Panc1 (cell line): ENCODE measurements around the gene TNFRSF11A. TPM values are rescaled to one million over a fixed set of nuclear protein-coding genes. Genes with fewer than 3 reads are reported as not detected.

Source experiments
- ATAC-seq: fragments of 200-7000 bp; cut with Tn5 transposase; 2 replicates; pipeline ENCODE4 v1.9.1; 2020; ENCODE audit warnings: mild to moderate bottlenecking, moderate library complexity
- BruUV-seq: library from RNA; stranded (reverse); fragments of 400-500 nt; replicated peaks from 2 replicates; lab custom pipeline; 2021; lab: Mats Ljungman, UMichigan
- CTCF ChIA-PET: fragments of 300-600 bp; sonication (Branson Sonifier 250); formaldehyde crosslinking; loops from one replicate; lab custom pipeline; 2022; ENCODE audit warnings: antibody characterized with exemption; lab: Charles Lee
- POLR2A ChIA-PET: fragments of 300-600 bp; sonication (Branson Sonifier 250); formaldehyde crosslinking; loops from one replicate; lab custom pipeline; 2022; ENCODE audit warnings: antibody characterized with exemption; lab: Charles Lee
- DNase-seq: peaks from one replicate; pipeline ENCODE4 v3.0.0-alpha.2; 2010; ENCODE audit warnings: low read depth, low spot score
- H3K27ac ChIP-seq: 2 replicates; pipeline ENCODE4 v1.5.1; 2011; ENCODE audit warnings: mild to moderate bottlenecking, low read length, inconsistent platforms
- H3K27me3 ChIP-seq: fragments of 200-500 bp; sonication (Bioruptor generic); 2 replicates; pipeline ENCODE4 v1.6.0; 2014; ENCODE audit warnings: low read length, inconsistent platforms; ENCODE audit not compliant: control insufficient read depth, insufficient read depth
- H3K36me3 ChIP-seq: fragments of 200-500 bp; sonication (Bioruptor generic); 2 replicates; pipeline ENCODE4 v1.5.1; 2014; ENCODE audit warnings: inconsistent platforms, mild to moderate bottlenecking, low read length, moderate library complexity; ENCODE audit not compliant: control insufficient read depth, insufficient read depth
- H3K4me1 ChIP-seq: 2 replicates; pipeline ENCODE4 v1.5.1; 2011; ENCODE audit warnings: inconsistent platforms, mild to moderate bottlenecking, low read length, moderate library complexity; ENCODE audit not compliant: control insufficient read depth, insufficient read depth
- H3K4me3 ChIP-seq, 2 experiments: 2 replicates each; pipeline ENCODE4 v1.5.1; 2011 to 2012; ENCODE audit warnings: low read depth in 2 of 2, low read length in 2 of 2, mild to moderate bottlenecking in 2 of 2, inconsistent platforms in 1 of 2, moderate library complexity in 1 of 2
- H3K9me3 ChIP-seq: fragments of 200-500 bp; sonication (Bioruptor generic); 2 replicates; pipeline ENCODE4 v1.5.1; 2014; ENCODE audit warnings: low read depth, mild to moderate bottlenecking, inconsistent platforms, low read length, moderate library complexity; ENCODE audit not compliant: control insufficient read depth, insufficient read depth
- POLR2AphosphoS5 ChIP-seq: IDR thresholded peaks from 2 replicates; pipeline ENCODE4 v1.6.1; 2012; ENCODE audit warnings: mild to moderate bottlenecking, low read depth, low read length, moderate library complexity
- SIN3A ChIP-seq: IDR thresholded peaks from 2 replicates; pipeline ENCODE4 v1.6.1; 2012; ENCODE audit warnings: low read depth, mild to moderate bottlenecking, low read length, moderate library complexity, borderline replicate concordance; ENCODE audit not compliant: insufficient read depth
- TCF7L2 ChIP-seq: IDR thresholded peaks from 2 replicates; pipeline ENCODE4 v1.6.1; 2011; ENCODE audit warnings: mild to moderate bottlenecking, low read depth, low read length, inconsistent platforms
- in situ Hi-C: cut with HindIII; loops from 2 replicates; pipeline ENCODE4 v1.10.0; 2016; ENCODE audit warnings: low sequenced_read_pairs, low pct_unique_long_range_greater_than_20kb
- intact Hi-C: fragments of 100-400 bp; cut with micrococcal nuclease; formaldehyde crosslinking; loops from one replicate; pipeline ENCODE4 v1.10.0; 2022; ENCODE audit not compliant: unreplicated experiment
- total RNA-seq: library from RNA; stranded (reverse); gene quantifications from one replicate; pipeline ENCODE4 v1.2.1, GENCODE V29; 2021; ENCODE audit not compliant: unreplicated experiment
- TF ChIP-seq, protein P1 (sequence below), 2 experiments: IDR thresholded peaks; 2 replicates each; pipeline ENCODE4 v1.6.1; 2011 to 2012; ENCODE audit warnings: low read depth in 2 of 2, control low read depth in 1 of 2, low read length in 1 of 2, mild to moderate bottlenecking in 1 of 2, moderate library complexity in 1 of 2; ENCODE audit not compliant: insufficient read depth in 1 of 2
- TF ChIP-seq, protein P2 (sequence below): fragments of 450-650 bp; IDR thresholded peaks from 2 replicates; pipeline ENCODE4 v1.5.1; 2017; ENCODE audit warnings: mild to moderate bottlenecking

TNFRSF11A gene
- total RNA-seq, 1 experiment from 2014 or later = 14.1 TPM

DNA sequence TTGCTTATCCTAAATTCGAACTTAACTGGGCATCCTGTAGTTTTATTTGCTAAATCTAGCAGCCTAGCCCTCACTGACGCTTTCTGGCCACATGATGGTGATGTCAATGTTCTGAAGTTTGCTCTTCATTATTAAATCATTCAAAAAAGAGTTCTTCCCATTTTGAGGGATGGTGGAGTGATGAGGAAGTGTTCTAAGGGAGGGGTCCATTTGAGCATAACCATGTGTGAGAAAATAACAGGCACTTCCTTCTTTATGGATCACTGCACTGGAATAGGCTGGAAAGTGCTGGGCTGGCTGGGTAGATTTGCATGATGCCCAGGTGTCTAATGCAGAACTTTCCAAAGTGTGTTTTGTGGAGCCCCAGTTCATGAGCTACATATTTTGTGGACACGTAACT, 74.2 kb downstream of the TNFRSF11A start:
- no TSS peak for BruUV-seq
- intact Hi-C loops (no loop called here), in situ Hi-C loops (no loop called here)
- no peaks in the 10 kb centered on the region for H3K36me3 ChIP-seq
- H3K27me3 ChIP-seq = no peaks in the 10 kb centered on the region
- TF ChIP-seq, protein P1, sequence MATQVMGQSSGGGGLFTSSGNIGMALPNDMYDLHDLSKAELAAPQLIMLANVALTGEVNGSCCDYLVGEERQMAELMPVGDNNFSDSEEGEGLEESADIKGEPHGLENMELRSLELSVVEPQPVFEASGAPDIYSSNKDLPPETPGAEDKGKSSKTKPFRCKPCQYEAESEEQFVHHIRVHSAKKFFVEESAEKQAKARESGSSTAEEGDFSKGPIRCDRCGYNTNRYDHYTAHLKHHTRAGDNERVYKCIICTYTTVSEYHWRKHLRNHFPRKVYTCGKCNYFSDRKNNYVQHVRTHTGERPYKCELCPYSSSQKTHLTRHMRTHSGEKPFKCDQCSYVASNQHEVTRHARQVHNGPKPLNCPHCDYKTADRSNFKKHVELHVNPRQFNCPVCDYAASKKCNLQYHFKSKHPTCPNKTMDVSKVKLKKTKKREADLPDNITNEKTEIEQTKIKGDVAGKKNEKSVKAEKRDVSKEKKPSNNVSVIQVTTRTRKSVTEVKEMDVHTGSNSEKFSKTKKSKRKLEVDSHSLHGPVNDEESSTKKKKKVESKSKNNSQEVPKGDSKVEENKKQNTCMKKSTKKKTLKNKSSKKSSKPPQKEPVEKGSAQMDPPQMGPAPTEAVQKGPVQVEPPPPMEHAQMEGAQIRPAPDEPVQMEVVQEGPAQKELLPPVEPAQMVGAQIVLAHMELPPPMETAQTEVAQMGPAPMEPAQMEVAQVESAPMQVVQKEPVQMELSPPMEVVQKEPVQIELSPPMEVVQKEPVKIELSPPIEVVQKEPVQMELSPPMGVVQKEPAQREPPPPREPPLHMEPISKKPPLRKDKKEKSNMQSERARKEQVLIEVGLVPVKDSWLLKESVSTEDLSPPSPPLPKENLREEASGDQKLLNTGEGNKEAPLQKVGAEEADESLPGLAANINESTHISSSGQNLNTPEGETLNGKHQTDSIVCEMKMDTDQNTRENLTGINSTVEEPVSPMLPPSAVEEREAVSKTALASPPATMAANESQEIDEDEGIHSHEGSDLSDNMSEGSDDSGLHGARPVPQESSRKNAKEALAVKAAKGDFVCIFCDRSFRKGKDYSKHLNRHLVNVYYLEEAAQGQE (IDR thresholded peaks at IDR 0.05; ENCODE audit: insufficient read depth in 1 of 2, low read depth in 2 of 2, low read length in 1 of 2) = no peak
- TF ChIP-seq SIN3A (no peak), POLR2AphosphoS5 (no peak), TCF7L2 (no peak)
- TF ChIP-seq, protein P2, sequence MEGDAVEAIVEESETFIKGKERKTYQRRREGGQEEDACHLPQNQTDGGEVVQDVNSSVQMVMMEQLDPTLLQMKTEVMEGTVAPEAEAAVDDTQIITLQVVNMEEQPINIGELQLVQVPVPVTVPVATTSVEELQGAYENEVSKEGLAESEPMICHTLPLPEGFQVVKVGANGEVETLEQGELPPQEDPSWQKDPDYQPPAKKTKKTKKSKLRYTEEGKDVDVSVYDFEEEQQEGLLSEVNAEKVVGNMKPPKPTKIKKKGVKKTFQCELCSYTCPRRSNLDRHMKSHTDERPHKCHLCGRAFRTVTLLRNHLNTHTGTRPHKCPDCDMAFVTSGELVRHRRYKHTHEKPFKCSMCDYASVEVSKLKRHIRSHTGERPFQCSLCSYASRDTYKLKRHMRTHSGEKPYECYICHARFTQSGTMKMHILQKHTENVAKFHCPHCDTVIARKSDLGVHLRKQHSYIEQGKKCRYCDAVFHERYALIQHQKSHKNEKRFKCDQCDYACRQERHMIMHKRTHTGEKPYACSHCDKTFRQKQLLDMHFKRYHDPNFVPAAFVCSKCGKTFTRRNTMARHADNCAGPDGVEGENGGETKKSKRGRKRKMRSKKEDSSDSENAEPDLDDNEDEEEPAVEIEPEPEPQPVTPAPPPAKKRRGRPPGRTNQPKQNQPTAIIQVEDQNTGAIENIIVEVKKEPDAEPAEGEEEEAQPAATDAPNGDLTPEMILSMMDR = no peak
- H3K27ac ChIP-seq = no peak overlapping the region
- no peaks in the 10 kb centered on the region for H3K9me3 ChIP-seq
- CTCF ChIA-PET = no interaction called here
- POLR2A ChIA-PET = interaction anchor here (0.6 kb wide), 1 partner anchor 114 kb away, joined by 3 read pairs; no protein-coding TSS in a partner anchor
- H3K4me1 ChIP-seq = peaks cover 2% of the 10 kb centered on the region; the same call in 1 of the 2 replicates
- H3K4me3 ChIP-seq = no peak overlapping the region
- DNase-seq (no peak), ATAC-seq (no peak)

- no peaks in the 10 kb centered on the region for H3K36me3 ChIP-seq
- no peak for TF ChIP-seq TCF7L2
- TF ChIP-seq, protein P2 = 0 out of 2 replicates have a peak, but pooled peaks have one; percentile 12
- peaks cover 2% of the 10 kb centered on the region; the same call in 1 of the 2 replicates for H3K4me1 ChIP-seq
- BruUV-seq = no TSS peak
- ChIA-PET CTCF (interaction anchor here (1.0 kb wide), 1 partner anchor 26 kb away, joined by 3 read pairs; no protein-coding TSS in a partner anchor), POLR2A (no interaction called here)
- H3K4me3 ChIP-seq = no peak overlapping the region
- in situ Hi-C loops (no loop called here), intact Hi-C loops (no loop called here)
- no peaks in the 10 kb centered on the region for H3K27me3 ChIP-seq
- ATAC-seq (peak; percentile 85), DNase-seq (peak; percentile 48)
- no peaks in the 10 kb centered on the region for H3K9me3 ChIP-seq
- no peak overlapping the region for H3K27ac ChIP-seq
These were observed 74.7 kb downstream of the TNFRSF11A start for GRCh38 chr18:62399781-62400308.
